Neural progenitor cell (in vitro differentiated cells): ENCODE measurements around the gene ACVR1.

Source experiments
- EZH2 ChIP-seq: fragments of 200-600 bp; sonication (generic); IDR thresholded peaks from 2 replicates; pipeline ENCODE4 v1.6.1; 2017; ENCODE audit warnings: antibody characterized with exemption, mild to moderate bottlenecking, moderate library complexity
- EZH2phosphoT487 ChIP-seq: fragments of 200-600 bp; sonication (generic); IDR thresholded peaks from 2 replicates; pipeline ENCODE4 v1.6.1; 2017; ENCODE audit warnings: antibody characterized with exemption
- TF ChIP-seq, protein P1 (sequence below): fragments of 200-600 bp; sonication (generic); IDR thresholded peaks from 2 replicates; pipeline ENCODE4 v1.5.1; 2017; ENCODE audit warnings: antibody characterized with exemption, mild to moderate bottlenecking

DNA sequence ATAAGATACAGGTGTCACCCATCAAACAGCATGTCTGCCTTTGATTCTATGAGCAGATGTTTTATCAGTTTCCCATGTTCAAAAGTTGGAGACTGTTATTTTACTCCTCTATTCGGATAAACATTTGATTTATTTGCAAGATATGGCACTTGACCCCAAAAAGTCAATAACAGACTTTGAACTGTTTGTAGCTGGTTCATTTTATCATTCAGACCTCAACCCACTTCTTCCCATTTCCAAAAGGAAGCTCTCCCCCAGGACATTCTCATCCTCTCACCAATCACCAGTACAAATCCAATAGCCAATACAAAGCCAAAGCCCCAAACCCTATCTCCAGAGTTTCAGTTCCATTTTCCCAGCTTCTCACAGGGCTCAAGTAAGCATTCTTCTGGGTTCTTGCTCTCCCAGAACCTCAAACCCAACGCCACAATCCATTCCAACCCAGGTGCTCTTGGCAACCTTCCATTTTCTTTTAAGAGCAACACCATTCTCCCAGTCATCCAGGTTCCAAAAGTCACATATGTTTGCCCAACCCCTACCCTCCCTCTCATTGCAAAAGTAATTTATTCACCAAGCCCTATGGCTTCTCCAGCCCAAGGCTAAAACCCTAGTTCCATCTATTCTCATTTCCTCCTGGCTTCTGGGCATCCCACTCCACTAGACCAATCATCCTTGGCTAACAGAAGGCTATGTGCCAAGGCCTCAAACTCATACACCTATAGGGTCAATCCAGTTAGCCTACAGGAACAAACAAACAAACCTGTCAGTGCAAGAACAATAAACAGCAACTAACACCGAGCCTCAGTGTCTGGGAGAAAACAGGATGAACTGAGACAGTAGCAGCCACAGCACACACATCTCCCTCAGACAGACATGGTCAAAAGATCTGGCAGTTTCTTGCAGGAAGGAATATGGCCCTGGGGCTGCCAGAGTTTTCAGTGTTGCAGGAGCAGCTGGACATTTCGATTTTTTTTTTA lies 9.2 kb downstream of the ACVR1 start:
- TF ChIP-seq, protein P1, sequence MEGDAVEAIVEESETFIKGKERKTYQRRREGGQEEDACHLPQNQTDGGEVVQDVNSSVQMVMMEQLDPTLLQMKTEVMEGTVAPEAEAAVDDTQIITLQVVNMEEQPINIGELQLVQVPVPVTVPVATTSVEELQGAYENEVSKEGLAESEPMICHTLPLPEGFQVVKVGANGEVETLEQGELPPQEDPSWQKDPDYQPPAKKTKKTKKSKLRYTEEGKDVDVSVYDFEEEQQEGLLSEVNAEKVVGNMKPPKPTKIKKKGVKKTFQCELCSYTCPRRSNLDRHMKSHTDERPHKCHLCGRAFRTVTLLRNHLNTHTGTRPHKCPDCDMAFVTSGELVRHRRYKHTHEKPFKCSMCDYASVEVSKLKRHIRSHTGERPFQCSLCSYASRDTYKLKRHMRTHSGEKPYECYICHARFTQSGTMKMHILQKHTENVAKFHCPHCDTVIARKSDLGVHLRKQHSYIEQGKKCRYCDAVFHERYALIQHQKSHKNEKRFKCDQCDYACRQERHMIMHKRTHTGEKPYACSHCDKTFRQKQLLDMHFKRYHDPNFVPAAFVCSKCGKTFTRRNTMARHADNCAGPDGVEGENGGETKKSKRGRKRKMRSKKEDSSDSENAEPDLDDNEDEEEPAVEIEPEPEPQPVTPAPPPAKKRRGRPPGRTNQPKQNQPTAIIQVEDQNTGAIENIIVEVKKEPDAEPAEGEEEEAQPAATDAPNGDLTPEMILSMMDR = no peak
- TF ChIP-seq EZH2phosphoT487 (no peak), EZH2 (no peak)
